ENCODE measurements around the gene ALDH4A1. TPM values are rescaled to one million over a fixed set of nuclear protein-coding genes. Genes with fewer than 3 reads are reported as not detected.

ALDH4A1 gene
- total RNA-seq, 3 donors from 2014 or later (not counting 1 experiment from before 2014, with no cell fraction given), result 3.4 to 4.1 (median 3.7) TPM

DNA sequence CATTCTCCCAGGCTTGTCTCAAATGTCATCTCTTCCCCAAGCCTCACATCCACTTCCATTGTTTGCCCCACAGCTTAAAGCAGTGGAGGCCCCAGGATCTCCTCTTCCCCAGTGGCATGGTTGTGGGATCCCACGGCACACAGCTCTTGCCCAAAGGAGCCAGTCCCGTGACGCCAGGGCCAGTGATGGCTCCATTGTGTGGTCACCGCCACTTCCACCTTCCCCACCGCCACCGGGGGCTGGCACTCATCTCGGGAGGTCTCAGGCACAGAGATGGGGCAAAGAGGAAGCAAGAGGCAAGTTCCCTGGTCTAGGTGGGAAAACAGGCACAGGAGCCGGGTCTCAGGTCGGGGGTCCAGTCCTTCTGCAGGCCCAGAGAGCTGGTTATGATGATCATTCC, 22.9 kb upstream of the ALDH4A1 start:
- ATAC-seq (no peak), DNase-seq (no peak)
- peaks cover 4% of the 10 kb centered on the region for H3K36me3 ChIP-seq (ENCODE audit: control insufficient read depth, insufficient read depth, low read length)
- peaks cover 85% of the 10 kb centered on the region for H3K4me1 ChIP-seq (ENCODE audit: control insufficient read depth, insufficient read depth, low read length)
- intact Hi-C loops (cut with micrococcal nuclease), result no loop called here
- no peaks in the 10 kb centered on the region for H3K27me3 ChIP-seq (ENCODE audit: control insufficient read depth, insufficient read depth, low read length)
- no peak overlapping the region for H3K27ac ChIP-seq (ENCODE audit: low read length)
- H3K4me1 Mint-ChIP-seq, result peaks cover 63 to 70% of the 10 kb centered on the region in 2 donors
- no peak overlapping the region for H3K4me3 ChIP-seq (ENCODE audit: low read length)
- peak overlapping the region; percentile 70 for H3K4me3 Mint-ChIP-seq
- peaks cover 0 to 2% of the 10 kb centered on the region in 2 donors for H3K9me3 Mint-ChIP-seq
- H3K9me3 ChIP-seq (ENCODE audit: control insufficient read depth, insufficient read depth, low read length), result no peaks in the 10 kb centered on the region
- no peaks in the 10 kb centered on the region for H3K27me3 Mint-ChIP-seq (ENCODE audit: low read depth in 2 of 2)
- TF ChIP-seq, protein P1, sequence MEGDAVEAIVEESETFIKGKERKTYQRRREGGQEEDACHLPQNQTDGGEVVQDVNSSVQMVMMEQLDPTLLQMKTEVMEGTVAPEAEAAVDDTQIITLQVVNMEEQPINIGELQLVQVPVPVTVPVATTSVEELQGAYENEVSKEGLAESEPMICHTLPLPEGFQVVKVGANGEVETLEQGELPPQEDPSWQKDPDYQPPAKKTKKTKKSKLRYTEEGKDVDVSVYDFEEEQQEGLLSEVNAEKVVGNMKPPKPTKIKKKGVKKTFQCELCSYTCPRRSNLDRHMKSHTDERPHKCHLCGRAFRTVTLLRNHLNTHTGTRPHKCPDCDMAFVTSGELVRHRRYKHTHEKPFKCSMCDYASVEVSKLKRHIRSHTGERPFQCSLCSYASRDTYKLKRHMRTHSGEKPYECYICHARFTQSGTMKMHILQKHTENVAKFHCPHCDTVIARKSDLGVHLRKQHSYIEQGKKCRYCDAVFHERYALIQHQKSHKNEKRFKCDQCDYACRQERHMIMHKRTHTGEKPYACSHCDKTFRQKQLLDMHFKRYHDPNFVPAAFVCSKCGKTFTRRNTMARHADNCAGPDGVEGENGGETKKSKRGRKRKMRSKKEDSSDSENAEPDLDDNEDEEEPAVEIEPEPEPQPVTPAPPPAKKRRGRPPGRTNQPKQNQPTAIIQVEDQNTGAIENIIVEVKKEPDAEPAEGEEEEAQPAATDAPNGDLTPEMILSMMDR (IDR thresholded peaks at IDR 0.05), result no peak
- 94% methylated on average over 9 of the region's 9 CpGs for WGBS (ENCODE audit: insufficient coverage)
- peak overlapping the region; percentile 83 to 95 for H3K27ac Mint-ChIP-seq
- H3K36me3 Mint-ChIP-seq, result no peaks in the 10 kb centered on the region

DNA sequence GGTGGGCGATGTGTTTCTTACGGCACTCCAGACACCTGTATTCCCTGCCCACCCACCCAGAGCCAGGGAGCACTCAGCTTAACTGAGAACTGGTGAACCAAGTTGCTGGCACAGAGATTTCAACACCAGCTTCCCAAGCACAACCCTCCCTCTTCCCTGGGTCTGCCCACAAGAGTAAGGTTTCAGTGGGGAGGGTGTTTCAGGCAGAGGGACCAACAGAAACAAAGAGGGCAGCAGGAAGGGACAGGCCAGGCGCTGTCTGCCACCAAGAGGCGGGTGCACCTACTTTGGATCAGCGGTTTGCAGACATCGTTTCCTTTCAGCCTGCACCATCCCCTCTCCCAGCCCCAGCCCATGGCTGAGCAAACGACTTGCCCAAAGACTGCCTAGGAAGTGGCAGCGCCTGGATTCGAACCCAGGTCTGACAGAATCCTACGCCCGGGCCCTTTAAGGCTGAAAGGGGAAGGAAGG, 21.9 kb upstream of the ALDH4A1 start:
- intact Hi-C loops (cut with micrococcal nuclease), result no loop called here
- ATAC-seq (no peak), DNase-seq (peak in 1 of 2 donors; percentile 37)
- TF ChIP-seq, protein P1 (IDR thresholded peaks at IDR 0.05), result no peak
- Histone ChIP-seq H3K9me3 (ENCODE audit: control insufficient read depth, insufficient read depth, low read length) (no peaks in the 10 kb centered on the region), H3K27ac (ENCODE audit: low read length) (peak overlapping the region; percentile 39), H3K4me3 (ENCODE audit: low read length) (no peak overlapping the region), H3K27me3 (ENCODE audit: control insufficient read depth, insufficient read depth, low read length) (no peaks in the 10 kb centered on the region), H3K4me1 (ENCODE audit: control insufficient read depth, insufficient read depth, low read length) (peaks cover 75% of the 10 kb centered on the region), H3K36me3 (ENCODE audit: control insufficient read depth, insufficient read depth, low read length) (peaks cover 11% of the 10 kb centered on the region)
- H3K27me3 Mint-ChIP-seq (ENCODE audit: low read depth in 2 of 2), result no peaks in the 10 kb centered on the region
- H3K27ac Mint-ChIP-seq, result peak overlapping the region; percentile 83 to 95
- peak overlapping the region; percentile 70 for H3K4me3 Mint-ChIP-seq
- peaks cover 56 to 61% of the 10 kb centered on the region in 2 donors for H3K4me1 Mint-ChIP-seq
- H3K36me3 Mint-ChIP-seq, result no peaks in the 10 kb centered on the region
- WGBS (ENCODE audit: insufficient coverage), result 32% methylated on average over 11 of the region's 11 CpGs
- H3K9me3 Mint-ChIP-seq, result peaks cover 0 to 2% of the 10 kb centered on the region in 2 donors

DNA sequence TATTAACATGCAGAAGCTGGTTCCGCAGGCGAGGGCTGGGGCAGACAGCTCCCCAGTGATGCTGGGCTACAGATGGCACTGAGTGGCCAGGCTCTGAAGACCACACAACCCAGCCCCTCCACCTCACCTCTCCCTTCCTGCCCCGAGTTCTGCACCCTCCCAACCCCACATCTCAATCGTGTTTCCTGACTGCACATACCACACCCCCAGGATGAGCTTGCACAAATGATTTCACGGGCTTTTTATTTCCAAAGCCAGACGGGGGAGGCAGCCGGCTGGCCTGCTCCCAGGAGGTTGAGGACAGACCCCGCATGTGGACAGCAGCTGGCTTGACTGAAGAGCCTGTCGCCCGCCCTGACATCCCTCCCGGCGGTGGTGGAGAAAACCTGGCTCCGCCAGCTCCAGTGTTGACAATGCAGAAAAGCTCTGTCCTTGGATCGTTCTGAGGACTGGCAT, 21.4 kb upstream of the ALDH4A1 start:
- peak overlapping the region; percentile 39 for H3K27ac ChIP-seq (ENCODE audit: low read length)
- Mint-ChIP-seq H3K36me3 (no peaks in the 10 kb centered on the region), H3K4me3 (peak overlapping the region; percentile 70), H3K27me3 (ENCODE audit: low read depth in 2 of 2) (no peaks in the 10 kb centered on the region), H3K4me1 (peaks cover 53 to 61% of the 10 kb centered on the region in 2 donors), H3K27ac (peak overlapping the region; percentile 83 to 95), H3K9me3 (peaks cover 0 to 2% of the 10 kb centered on the region in 2 donors)
- 21% methylated on average over 14 of the region's 14 CpGs for WGBS (ENCODE audit: insufficient coverage)
- peak in 2 of 3 donors; percentile 27 to 45 for ATAC-seq
- no peaks in the 10 kb centered on the region for H3K9me3 ChIP-seq (ENCODE audit: control insufficient read depth, insufficient read depth, low read length)
- H3K4me1 ChIP-seq (ENCODE audit: control insufficient read depth, insufficient read depth, low read length), result peaks cover 70% of the 10 kb centered on the region
- H3K36me3 ChIP-seq (ENCODE audit: control insufficient read depth, insufficient read depth, low read length), result peaks cover 14% of the 10 kb centered on the region
- no peak overlapping the region for H3K4me3 ChIP-seq (ENCODE audit: low read length)
- H3K27me3 ChIP-seq (ENCODE audit: control insufficient read depth, insufficient read depth, low read length), result no peaks in the 10 kb centered on the region
- peak in 1 of 2 donors; percentile 44 for DNase-seq
- TF ChIP-seq, protein P1 (IDR thresholded peaks at IDR 0.05), result no peak
- intact Hi-C loops (cut with micrococcal nuclease), result no loop called here
